Neural cell (in vitro differentiated cells): ENCODE measurements around the gene SUCO. TPM values are rescaled to one million over a fixed set of nuclear protein-coding genes. Genes with fewer than 3 reads are reported as not detected.

Experiments
- H2AFZ ChIP-seq: fragments of 200-600, 300-800 bp; sonication (generic), shearing (Covaris generic); 2 replicates; pipeline ENCODE4 v1.6.0; 2014; ENCODE audit warnings: low read depth, mild to moderate bottlenecking, antibody characterized with exemption, low read length, moderate library complexity
- H3F3A ChIP-seq: fragments of 200-600 bp; shearing (Covaris generic); 2 replicates; pipeline ENCODE4 v1.6.1; 2016; ENCODE audit warnings: mild to moderate bottlenecking, moderate library complexity, mixed read lengths, antibody characterized with exemption, low read length; ENCODE audit not compliant: insufficient read depth, poor library complexity, severe bottlenecking
- H3K27ac ChIP-seq: fragments of 200-600, 300-800 bp; sonication (generic), shearing (Covaris generic); 2 replicates; pipeline ENCODE4 v1.5.1; 2014; ENCODE audit warnings: mild to moderate bottlenecking, low read length, moderate library complexity
- H3K27me3 ChIP-seq: fragments of 300-800, 200-600 bp; sonication (generic), shearing (Covaris generic); 2 replicates; pipeline ENCODE4 v1.6.0; 2014; ENCODE audit warnings: mild to moderate bottlenecking, low read depth, low read length, moderate library complexity; ENCODE audit not compliant: insufficient read depth
- H3K36me3 ChIP-seq: fragments of 300-800, 200-600 bp; sonication (generic), shearing (Covaris generic); 2 replicates; pipeline ENCODE4 v1.5.1; 2014; ENCODE audit warnings: mild to moderate bottlenecking, antibody characterized with exemption, low read length, moderate library complexity; ENCODE audit not compliant: insufficient read depth
- H3K4me2 ChIP-seq: fragments of 300-800, 200-600 bp; sonication (generic), shearing (Covaris generic); 2 replicates; pipeline ENCODE4 v1.6.0; 2014; ENCODE audit warnings: mild to moderate bottlenecking, low read length
- H3K4me3 ChIP-seq: fragments of 300-800, 200-600 bp; sonication (generic), shearing (Covaris generic); 2 replicates; pipeline ENCODE4 v1.5.1; 2014; ENCODE audit warnings: mild to moderate bottlenecking, low read length, moderate library complexity
- H3K79me2 ChIP-seq: fragments of 200-600 bp; shearing (Covaris generic); replicated peaks from 2 replicates; pipeline ENCODE4 v1.6.0; 2014; ENCODE audit warnings: mild to moderate bottlenecking, low read length, moderate library complexity; ENCODE audit not compliant: insufficient read depth
- H3K9ac ChIP-seq: fragments of 300-800, 200-600 bp; sonication (generic), shearing (Covaris generic); 2 replicates; pipeline ENCODE4 v1.6.1; 2016; ENCODE audit warnings: mild to moderate bottlenecking, low read length, mixed read lengths
- H3K9me2 ChIP-seq: fragments of 200-600 bp; shearing (Covaris generic); 2 replicates; pipeline ENCODE4 v1.6.1; 2016; ENCODE audit warnings: mild to moderate bottlenecking, low read length, mixed read lengths; ENCODE audit not compliant: insufficient read depth
- H3K9me3 ChIP-seq: fragments of 200-600, 300-800 bp; sonication (generic), shearing (Covaris generic); 2 replicates; pipeline ENCODE4 v1.6.1; 2016; ENCODE audit warnings: mild to moderate bottlenecking, mixed run types, low read length, moderate library complexity, mixed read lengths
- H4K20me1 ChIP-seq: fragments of 200-600 bp; shearing (Covaris generic); 2 replicates; pipeline ENCODE4 v1.6.1; 2016; ENCODE audit warnings: mild to moderate bottlenecking, mixed run types; ENCODE audit not compliant: insufficient read depth
- EP300 ChIP-seq: fragments of 450-650 bp; conservative IDR thresholded peaks from 2 replicates; pipeline ENCODE4 v1.6.1; 2014; ENCODE audit warnings: antibody characterized with exemption, mild to moderate bottlenecking, moderate library complexity; ENCODE audit not compliant: poor library complexity, severe bottlenecking
- EZH2 ChIP-seq: fragments of 200-600, 300-800 bp; shearing (Covaris generic), sonication (generic); IDR thresholded peaks from 2 replicates; pipeline ENCODE4 v1.6.1; 2014; ENCODE audit warnings: antibody characterized with exemption, low read length, borderline replicate concordance, mild to moderate bottlenecking; ENCODE audit not compliant: insufficient read depth, poor library complexity, severe bottlenecking
- MXI1 ChIP-seq: fragments of 450-650 bp; conservative IDR thresholded peaks from 2 replicates; pipeline ENCODE4 v1.6.1; 2014; ENCODE audit warnings: antibody characterized with exemption, mild to moderate bottlenecking; ENCODE audit not compliant: poor library complexity, severe bottlenecking
- POLR2AphosphoS5 ChIP-seq: IDR thresholded peaks from 2 replicates; pipeline ENCODE4 v1.6.1; 2012
- RAD21 ChIP-seq: fragments of 450-650 bp; conservative IDR thresholded peaks from 2 replicates; pipeline ENCODE4 v1.6.1; 2014; ENCODE audit warnings: antibody characterized with exemption, mild to moderate bottlenecking, moderate library complexity
- REST ChIP-seq: IDR thresholded peaks from 2 replicates; pipeline ENCODE4 v1.6.1; 2012; ENCODE audit warnings: borderline replicate concordance
- SMC3 ChIP-seq: fragments of 450-650 bp; conservative IDR thresholded peaks from 2 replicates; pipeline ENCODE4 v1.6.1; 2014; ENCODE audit warnings: antibody characterized with exemption, mild to moderate bottlenecking, moderate library complexity; ENCODE audit not compliant: poor library complexity
- TAF1 ChIP-seq: IDR thresholded peaks from 2 replicates; pipeline ENCODE4 v1.6.1; 2012; ENCODE audit warnings: low read depth
- polyA plus RNA-seq: library from polyadenylated mRNA; depleted of rRNA; stranded (reverse); fragments of >200 nt; gene quantifications from 2 replicates; pipeline ENCODE4 v1.2.3, GENCODE V29; 2014
- TF ChIP-seq, protein P1 (sequence below): fragments of 450-650 bp; IDR thresholded peaks from 2 replicates; pipeline ENCODE4 v1.5.1; 2014; ENCODE audit warnings: antibody characterized with exemption, mild to moderate bottlenecking, moderate library complexity; ENCODE audit not compliant: poor library complexity, severe bottlenecking

Gene SUCO
- polyA plus RNA-seq, 1 donor from 2014 or later = 43.4 TPM

GRCh38 chr1:172488393-172488792 lies 44.6 kb upstream of the SUCO start:
- Histone ChIP-seq H3F3A (no peaks in the 10 kb centered on the region), H3K4me3 (no peak overlapping the region), H3K9ac (no peak overlapping the region), H3K4me2 (no peak overlapping the region), H2AFZ (no peak overlapping the region), H3K9me3 (no peaks in the 10 kb centered on the region), H3K9me2 (no peaks in the 10 kb centered on the region), H3K27ac (no peak overlapping the region), H3K79me2 (no peaks in the 10 kb centered on the region), H3K27me3 (no peaks in the 10 kb centered on the region), H3K36me3 (no peaks in the 10 kb centered on the region), H4K20me1 (no peaks in the 10 kb centered on the region)
- TF ChIP-seq EP300 = no peak
- TF ChIP-seq TAF1 = no peak
- TF ChIP-seq, protein P1, sequence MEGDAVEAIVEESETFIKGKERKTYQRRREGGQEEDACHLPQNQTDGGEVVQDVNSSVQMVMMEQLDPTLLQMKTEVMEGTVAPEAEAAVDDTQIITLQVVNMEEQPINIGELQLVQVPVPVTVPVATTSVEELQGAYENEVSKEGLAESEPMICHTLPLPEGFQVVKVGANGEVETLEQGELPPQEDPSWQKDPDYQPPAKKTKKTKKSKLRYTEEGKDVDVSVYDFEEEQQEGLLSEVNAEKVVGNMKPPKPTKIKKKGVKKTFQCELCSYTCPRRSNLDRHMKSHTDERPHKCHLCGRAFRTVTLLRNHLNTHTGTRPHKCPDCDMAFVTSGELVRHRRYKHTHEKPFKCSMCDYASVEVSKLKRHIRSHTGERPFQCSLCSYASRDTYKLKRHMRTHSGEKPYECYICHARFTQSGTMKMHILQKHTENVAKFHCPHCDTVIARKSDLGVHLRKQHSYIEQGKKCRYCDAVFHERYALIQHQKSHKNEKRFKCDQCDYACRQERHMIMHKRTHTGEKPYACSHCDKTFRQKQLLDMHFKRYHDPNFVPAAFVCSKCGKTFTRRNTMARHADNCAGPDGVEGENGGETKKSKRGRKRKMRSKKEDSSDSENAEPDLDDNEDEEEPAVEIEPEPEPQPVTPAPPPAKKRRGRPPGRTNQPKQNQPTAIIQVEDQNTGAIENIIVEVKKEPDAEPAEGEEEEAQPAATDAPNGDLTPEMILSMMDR = no peak
- no peak for TF ChIP-seq POLR2AphosphoS5
- TF ChIP-seq EZH2 = no peak
- no peak for TF ChIP-seq REST
- TF ChIP-seq SMC3 = no peak
- TF ChIP-seq RAD21 = no peak
- TF ChIP-seq MXI1 = no peak

GRCh38 chr1:172489847-172490246 lies 43.1 kb upstream of the SUCO start:
- no peak for TF ChIP-seq EP300
- no peak for TF ChIP-seq MXI1
- no peak for TF ChIP-seq RAD21
- TF ChIP-seq EZH2 = no peak
- TF ChIP-seq TAF1 = no peak
- TF ChIP-seq SMC3 = no peak
- TF ChIP-seq REST = no peak
- TF ChIP-seq POLR2AphosphoS5 = no peak
- TF ChIP-seq, protein P1 = no peak

More at GRCh38 chr1:172489847-172490246, 43.1 kb upstream of the SUCO start:
- no peak overlapping the region for H2AFZ ChIP-seq
- no peaks in the 10 kb centered on the region for H3F3A ChIP-seq
- no peak overlapping the region for H3K4me2 ChIP-seq
- no peak overlapping the region for H3K4me3 ChIP-seq
- no peak overlapping the region for H3K9ac ChIP-seq
- no peaks in the 10 kb centered on the region for H4K20me1 ChIP-seq
- no peak overlapping the region for H3K27ac ChIP-seq
- H3K9me2 ChIP-seq = no peaks in the 10 kb centered on the region
- no peaks in the 10 kb centered on the region for H3K79me2 ChIP-seq
- no peaks in the 10 kb centered on the region for H3K36me3 ChIP-seq
- no peaks in the 10 kb centered on the region for H3K27me3 ChIP-seq
- H3K9me3 ChIP-seq = no peaks in the 10 kb centered on the region
